GM21526 (cell line): ENCODE measurements around the gene EGFR.

ENCODE experiments used
- ATAC-seq: cut with Tn5 transposase; IDR thresholded peaks from one replicate; pipeline ENCODE4 v1.9.1; 2021; ENCODE audit warnings: moderate library complexity; ENCODE audit not compliant: unreplicated experiment, low FRiP score

EGFR gene

DNA sequence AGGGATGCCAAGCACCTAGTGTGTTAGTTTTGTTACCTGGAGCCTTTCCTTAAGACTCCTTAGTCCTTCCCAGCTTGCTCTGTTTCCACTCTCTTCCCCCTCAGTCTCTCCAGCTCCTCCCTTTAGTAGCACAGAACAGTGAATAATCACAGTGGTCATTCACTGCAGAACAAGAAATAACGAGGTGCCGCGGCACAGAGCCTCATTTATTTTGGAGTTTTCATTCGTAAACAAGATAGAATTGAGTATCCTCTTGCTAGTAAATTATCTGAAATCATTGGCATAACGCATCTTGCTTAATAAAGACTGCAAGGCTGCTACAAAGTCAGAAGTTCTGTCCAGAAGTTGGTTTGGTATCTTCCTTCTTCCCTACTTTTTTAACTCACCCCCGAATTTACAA lies 217.0 kb downstream of the EGFR start:
- no peak for ATAC-seq

DNA sequence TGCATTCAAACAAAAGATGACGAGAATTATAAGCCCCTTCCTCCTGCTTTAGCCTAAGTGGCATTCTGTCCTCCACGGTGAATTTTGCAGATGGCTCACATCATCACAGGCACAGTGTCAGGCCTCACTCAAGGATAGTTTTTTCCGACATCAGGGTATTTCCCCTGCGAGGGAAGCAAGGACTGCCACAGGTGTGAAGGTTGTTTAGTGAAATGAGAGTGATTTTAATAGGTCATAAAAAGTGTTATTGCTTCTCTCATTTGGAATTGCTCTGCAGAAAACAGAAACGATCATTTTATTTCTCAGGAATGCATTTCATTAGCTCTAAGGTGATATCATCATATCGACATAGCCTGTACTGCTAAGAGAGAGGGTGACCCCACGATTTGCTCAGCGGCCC lies 217.7 kb downstream of the EGFR start:
- ATAC-seq, result no peak

DNA sequence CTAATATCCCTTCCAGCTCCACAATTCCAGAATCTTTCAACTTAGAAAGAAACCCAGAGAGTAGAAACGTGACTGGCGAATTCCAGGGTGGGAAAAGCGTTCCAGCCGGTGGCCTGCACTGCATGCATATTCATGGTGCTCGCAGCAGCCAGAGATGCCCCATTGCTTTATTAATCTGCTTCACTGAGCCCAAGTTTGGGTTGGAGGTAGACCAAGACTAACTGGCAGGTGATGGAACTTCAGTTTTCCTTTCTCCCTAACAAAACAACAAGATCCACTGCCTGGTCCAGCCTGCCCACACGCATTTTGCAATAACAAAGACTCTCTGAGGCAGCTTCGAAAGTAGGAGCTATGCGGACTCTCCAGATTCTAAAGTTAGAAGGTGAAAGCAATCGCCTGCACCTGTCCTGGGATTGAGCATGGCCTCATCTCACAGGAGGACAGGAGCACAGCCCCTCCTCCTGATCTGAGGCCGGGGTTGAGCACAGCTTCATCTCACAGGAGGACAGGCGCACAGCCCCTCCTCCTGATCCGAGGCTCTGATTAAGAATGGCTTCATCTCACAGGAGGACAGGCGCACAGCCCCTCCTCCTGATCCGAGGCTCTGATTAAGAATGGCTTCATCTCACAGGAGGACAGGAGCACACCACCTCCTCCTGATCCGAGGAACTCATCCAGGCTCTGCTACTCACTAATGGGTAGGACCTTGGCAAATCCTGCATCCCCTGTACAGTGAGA lies 218.5 kb downstream of the EGFR start:
- ATAC-seq, result no peak

DNA sequence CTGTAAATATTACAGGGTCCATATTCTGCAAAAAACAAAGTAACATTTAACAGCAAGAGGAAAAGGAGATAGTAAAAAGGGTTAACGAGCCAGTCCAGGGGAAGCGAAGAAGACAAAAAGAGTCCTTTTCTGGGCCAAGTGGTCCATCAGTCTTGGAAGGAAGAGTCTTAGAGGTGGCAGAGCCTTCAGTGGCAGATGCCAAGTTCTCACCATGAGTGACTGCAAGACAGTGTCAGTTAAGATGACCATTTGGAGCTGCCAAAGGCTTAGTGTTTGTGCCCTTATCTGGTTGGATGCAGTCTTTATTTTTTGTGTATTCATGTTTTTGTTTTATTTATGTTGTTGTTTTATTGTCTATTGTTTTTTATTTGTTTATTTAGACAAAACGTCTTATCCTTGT lies 220.6 kb downstream of the EGFR start:
- ATAC-seq, result no peak

DNA sequence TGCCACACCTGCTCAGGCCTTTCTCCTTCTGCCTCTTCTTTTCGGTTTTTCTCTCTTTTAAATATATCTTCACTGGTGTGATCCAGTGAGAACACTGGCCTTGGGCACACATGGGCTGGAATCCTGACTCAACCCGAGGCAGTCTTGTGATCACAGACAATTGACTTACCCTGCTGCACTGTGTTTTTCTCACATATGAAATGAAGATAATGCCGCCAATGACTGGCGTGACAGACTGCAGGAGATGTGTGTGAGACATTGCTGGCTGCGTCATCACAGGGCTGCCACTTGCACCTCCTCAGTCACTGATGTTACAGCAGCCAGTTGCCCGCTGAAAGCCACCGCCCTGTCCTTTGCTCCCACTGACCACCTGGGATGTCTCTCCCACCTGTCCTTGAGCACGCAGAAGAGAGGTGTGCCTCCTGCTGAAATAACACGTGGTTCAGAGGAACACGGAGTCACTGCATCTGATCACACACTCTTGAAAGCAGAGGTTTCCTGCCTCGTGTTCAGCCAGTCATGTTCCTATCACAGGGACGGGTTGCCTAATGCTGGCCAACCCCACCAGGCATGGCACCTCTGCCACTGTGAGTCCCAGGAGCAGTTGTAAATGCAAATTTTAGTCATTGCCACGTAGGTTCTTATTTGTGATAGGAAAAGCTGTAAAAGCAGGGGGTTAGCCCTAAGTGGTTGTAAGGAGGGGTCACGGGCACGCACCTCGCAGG lies 221.8 kb downstream of the EGFR start:
- no peak for ATAC-seq

DNA sequence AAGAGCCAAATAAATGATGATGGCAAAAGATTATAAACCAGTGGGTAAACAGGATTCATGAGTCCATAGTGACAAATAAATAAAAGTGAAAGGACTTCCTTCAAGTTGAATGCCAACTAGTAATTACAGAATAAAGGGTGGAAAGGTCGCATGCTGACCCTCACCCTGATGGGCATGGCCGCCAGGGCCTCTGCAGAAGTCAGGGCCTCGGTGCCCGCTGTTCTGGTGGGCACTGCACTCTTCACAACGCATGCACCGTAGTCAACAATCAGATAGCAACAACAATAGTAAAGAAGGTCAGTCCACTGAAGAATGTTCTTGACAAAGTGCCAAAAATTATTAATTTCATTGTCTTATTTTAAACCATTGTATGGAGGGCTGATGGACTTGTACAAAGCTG lies 223.1 kb downstream of the EGFR start:
- ATAC-seq, result no peak

DNA sequence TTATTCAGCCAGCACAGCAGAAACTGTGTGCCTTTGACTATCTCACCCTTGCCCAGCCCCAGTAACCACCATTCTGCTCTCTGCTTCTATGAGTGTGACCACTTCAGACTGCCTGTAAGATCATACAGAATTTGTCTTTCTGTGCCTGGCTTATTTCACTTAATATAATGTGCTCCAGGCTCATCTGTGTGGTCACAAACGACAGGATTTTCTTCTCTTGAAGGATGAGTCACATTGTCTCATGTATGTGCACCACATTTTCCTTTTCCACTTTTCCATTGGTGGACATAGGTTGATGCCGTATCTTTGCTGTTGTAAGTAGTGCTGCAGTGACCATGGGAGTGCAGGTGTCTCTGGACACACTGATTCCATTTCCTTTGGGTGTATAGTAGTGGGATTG lies 223.8 kb downstream of the EGFR start:
- no peak for ATAC-seq

DNA sequence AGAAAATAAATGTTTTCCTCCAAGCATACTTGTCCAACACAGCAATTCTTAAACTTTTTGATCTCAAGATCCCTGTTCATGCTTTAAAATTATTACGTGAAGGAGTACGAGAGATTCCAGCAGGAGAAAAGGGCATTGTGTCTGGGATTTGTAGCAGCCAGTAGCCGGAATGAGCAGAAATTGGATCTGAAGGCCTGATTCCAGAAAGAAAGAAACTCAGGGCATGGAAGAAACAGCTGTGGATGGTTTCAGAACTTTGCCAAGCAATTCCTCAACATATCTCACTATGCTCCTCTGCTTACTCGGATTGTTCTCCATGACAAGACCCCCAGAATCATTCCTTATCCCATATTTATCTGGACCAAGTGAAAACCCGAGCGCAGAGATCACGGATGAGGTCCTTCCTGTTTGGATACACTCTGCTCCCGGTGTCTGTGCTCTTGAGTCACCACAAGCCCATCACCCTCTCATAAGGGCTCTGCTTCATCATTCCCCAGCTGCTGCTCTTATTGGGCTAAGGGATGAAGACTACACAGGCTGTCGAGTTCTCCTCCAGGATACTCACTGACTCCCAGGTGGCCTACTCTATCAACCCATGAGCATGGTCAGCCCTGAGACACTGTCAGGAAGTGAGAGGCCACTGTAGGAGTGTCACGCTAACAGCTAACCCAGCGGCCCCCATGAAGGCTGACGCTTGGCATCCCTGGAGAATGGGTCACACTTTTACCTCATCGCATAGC lies 225.4 kb downstream of the EGFR start:
- ATAC-seq, result no peak

DNA sequence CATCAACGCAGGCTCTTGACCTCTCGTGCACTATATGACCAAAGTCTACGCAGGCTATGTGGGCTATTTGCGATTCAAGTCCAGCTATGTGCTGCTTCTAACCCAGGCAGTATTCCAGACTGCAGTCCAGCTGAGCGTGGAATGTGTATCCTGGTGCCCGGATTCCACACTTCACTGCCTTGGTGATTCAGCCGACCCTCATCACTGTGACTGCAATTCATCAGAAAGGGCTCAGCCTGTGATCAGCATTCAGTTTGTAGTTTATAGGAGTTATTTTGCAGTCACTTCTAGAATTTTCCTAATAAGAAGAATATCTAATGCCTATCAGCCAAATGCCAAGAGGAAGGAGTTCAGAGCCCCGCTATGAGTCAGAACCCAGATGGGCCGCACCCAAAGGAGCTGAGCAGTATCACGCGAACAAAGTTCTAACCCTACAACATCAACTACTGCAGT lies 226.5 kb downstream of the EGFR start:
- ATAC-seq, result no peak

DNA sequence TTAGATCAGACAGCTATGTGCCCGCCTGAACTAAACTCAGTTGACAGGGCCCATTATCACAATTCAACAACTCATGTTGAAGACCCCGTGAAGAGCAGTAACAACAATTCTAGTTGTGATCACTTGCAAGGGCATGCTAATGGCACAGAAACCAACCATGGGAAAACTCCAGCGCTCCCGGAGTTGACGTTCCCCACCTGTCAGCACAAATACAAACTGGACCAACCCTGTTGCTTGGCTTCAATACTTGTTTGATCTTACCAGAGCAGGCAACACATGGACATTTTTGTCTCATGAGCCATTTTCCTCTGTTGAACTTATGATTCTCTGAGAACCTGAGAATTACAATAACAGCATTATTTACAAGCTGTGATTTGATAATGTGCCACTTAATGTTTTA lies 227.4 kb downstream of the EGFR start:
- ATAC-seq, result no peak

DNA sequence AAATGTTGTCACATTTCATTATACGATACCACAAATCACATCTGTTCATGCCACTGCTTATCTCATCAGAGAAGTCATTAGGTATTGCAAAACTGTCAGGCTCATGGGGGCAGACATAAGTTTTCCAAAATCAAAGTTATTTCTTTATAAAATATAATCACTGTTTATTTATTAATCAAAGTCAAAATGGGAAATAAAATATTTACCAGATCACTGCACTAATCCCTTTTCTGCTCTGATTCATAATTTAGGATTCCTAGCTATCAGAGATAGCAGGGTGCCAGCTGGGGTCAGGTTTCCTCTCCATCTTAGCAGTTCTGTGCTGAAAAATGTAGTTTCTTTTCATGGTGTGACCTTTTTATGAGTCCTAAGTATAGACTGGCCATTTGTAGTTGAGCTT lies 228.6 kb downstream of the EGFR start:
- no peak for ATAC-seq

DNA sequence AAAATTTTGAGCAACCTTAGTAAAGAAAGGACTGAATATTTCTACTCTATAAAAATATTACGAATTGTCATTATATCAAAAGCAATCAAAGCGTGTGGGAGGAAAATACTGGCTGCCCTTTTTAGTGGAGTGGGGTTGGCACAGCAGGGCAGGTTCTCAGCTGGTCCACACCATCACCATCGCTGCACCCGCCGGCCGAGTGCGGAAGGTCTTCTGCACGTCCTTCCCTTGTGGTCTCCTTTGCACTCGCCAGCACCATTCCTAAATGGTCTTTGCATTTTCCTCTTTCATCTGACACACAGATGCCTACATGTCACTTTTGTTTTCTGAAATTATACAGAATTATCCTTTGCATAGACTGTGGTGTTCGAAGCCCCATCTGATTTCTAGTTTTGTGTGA lies 229.7 kb downstream of the EGFR start:
- ATAC-seq, result no peak

DNA sequence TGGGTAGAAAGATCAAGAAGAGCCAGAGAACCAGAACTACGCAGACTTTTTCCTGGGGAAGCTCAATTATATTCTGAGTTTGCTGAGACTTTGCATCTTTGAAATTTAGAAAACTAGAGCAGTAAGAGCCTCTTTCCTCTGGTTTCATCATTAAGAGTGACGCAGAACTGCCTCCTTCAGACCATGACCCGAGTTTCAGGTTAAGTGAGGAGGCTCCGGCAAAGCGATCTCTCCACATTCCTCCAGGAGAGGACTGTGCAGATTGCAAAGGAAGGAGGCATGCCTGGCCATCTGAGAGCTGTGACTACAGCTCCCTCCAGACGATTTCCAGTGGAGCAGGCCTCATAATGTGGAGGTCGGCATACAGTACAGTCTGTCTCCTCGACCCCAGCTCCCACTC lies 230.5 kb downstream of the EGFR start:
- no peak for ATAC-seq

DNA sequence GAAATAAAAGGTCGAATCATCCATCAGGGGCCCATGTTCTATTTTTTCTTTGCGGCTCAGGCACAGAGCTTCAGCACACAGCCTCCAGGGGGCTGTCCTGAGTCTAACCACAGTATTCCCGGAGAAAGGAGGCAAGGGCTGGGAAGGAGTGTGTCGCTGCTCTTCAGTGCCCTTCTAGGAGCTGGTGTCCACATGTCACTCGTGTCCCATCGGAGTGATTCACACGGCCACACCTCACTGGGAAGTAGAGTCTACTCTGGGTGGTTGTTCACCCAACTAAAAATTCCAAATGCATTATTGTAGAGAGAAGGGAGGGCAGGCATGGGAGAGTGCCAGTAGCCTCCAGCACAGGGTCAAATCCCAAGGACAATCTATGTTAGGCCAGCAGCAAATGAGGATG lies 231.5 kb downstream of the EGFR start:
- ATAC-seq, result no peak

DNA sequence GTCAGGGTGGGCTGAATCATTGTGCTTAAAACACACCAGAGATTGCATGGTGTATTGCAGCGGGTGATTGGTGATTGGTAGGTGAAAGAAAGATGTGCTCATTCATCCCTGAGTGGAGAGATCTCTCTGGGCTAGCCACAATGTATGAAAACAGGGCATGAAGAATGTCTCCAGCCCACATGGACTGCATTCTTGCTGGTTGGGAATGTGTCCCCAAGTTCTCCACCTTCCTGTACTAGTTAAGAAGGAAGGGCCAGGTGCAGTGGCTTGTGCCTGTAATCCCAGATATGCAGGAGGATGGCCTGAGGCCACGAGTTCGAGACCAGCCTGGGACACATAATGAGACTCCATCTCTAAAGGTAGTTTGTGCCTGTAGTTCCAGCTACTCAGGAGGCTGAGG lies 232.5 kb downstream of the EGFR start:
- ATAC-seq, result no peak

DNA sequence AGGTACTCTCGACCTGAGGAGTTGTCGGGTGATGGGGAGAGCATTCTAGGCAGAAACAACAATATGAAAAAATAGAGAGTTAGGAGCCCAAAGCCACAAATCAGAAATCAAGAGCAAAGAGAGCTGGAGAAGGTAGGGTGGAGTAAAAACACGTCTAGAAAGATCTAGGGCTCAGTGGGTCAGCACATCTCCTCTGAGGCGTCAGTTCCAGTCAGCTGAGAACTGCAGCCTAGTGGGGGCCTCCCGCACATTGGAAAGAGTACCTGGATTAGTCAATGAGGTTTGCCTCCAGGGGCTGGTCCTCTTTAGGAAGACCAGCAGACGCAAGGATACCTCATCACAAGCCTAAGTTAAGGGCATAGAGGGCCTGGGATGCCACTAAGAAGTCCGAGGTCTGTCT lies 233.1 kb downstream of the EGFR start:
- ATAC-seq, result no peak

DNA sequence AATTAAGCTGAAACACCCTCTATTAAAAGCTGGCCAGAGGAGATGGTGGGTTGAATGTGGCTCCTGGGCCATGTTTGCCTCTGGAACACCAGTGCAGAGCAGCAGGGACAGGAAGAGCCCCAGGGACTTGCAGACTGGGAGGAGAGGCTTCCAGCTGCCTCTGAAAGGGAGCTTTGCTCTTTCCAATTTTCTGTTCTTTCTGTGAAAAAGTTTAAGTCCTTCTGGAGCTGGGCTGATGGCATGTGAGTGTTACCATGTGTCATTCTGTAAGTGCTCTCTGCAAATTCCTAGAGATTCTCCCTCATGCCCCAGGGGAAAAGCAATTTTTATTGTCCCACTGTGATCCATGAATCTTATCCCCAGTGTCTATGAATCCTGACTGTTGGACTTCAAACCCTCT lies 233.6 kb downstream of the EGFR start:
- ATAC-seq, result no peak

DNA sequence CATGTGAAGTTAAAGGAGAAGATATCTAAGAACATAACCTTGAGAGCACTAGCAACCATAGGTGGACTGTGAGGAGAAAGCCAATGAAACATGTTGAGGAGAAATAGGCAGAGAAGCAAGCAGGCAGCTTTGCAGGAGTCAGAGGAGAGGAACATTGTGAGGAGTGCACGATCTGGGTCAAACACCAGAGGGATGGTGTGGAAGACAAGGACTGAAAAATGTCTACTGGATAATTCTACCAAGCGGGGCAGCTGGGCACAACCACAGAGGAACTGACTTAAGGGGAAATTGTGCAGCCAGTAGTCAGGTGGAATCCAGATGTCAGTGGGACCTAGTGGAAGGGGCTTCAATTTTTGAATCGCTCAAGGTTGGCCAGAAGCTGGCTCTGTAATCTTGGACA lies 234.4 kb downstream of the EGFR start:
- ATAC-seq, result no peak

DNA sequence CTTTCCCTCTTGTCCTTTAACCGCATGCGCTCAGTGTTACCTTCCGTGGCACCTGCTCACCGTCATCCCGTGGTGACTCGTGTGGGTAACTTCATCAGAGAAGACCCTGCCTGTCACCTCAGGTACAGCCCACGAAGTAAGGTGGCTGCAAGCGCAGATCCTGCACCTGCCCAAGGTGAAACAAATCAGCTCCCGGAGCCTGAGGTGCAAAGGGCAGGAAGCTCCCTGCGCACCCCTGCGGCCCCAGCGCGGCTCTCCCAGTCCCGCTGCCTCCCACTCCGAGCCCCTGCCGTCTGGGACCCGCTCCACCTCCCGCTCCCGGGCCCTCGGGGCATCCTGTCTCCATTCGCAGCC lies 235.4 kb downstream of the EGFR start:
- ATAC-seq, result no peak

DNA sequence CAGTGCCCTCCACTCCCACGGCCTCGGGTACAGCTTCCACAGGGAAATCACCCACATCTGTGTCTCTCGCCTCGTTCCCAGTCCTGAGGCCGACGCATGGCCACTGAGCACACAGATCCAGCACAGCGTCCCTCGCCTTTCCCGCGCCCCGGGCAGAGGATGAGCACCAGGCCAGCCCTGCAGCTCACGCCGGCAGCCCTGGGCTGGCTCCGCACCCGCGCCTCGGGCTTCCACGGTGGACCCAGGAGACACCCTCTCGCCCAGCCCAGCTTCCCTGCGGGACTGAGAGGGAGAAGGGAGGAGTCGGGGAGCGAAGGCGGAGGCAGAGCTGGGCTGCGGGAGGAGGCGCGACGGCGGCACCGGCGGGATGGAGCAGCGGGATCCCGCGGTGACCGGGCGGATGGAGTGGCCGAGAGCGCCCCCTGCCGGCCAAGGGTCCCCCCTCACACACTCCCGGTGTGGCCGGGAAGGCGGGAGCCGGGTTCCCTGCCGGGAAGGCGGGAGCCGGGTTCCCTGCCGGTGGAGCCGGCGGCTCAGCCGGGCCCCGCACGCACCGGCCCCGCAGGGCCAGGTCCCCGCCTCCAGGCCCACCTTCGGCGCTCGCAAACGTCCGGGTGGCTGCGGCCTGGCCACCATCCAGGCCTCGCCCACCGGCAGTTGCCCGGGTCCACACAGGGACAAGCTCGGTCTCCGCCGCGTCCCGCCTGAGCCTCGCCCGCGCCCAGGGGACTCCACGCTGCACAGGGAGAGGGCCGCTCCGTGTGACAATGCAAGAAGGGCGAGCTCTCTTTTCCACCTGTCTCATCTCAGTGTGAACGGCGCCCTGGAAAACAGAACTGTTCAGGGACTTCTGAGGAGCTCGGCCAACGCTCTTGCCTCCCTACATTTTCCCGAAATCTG lies 236.0 kb downstream of the EGFR start:
- peak; percentile 72 for ATAC-seq
